GM21737 (cell line): ENCODE measurements around the gene TCF12.
A peak's percentile ranks its signal among the peaks of the same experiment; 100 is the strongest.

Experiments used
- ATAC-seq: cut with Tn5 transposase; IDR thresholded peaks from one replicate; pipeline ENCODE4 v1.9.1; 2021; ENCODE audit warnings: mild to moderate bottlenecking, moderate library complexity; ENCODE audit not compliant: unreplicated experiment

The TCF12 gene

DNA sequence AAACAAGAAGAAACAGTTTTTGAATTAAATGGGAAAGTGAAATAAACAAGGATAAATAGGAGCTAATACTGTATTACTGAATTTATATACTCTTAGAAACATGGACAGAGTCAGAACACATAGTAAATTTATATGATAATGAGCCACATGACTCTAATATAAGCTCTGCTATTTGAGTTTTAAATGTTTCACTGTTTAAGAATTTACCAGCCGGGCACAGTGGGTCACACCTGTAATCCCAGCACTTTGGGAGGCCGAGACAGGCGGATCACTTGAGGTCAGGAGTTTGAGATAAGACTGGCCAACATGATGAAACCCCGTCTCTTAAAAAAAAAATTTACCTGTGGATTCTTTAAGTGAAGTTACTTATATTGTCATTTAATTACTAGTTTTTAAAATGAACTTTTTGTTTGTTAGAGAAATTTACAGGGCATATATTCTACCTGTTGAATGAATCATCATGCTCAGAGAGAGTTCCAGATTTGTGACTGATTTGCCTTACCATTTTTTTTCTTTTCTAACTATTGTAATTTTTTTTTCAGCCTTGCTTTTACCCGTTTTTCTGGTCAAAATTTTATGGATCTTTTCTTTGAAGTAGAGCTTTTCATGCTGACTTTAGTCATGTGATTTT is 125.7 kb downstream of the TCF12 start:
- ATAC-seq: no peak

DNA sequence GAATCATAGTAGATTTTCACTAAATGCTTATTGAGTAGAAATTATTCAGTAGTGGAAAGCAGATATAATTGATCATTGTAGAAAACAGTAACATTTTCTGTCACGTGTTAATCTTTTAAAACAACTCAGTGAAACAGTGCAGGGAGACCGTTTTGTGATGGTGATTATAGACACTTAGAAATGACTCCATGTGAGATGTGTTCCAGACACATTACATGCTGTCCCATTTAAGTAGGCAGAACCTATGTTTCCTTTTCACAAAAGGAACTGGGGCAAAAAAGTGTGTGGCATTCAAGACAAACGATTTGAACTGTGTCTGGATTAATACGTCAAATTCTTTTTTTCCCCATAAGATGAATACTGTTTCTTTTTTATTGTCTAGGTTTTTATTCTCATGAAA is 126.5 kb downstream of the TCF12 start:
- ATAC-seq: no peak

GRCh38 chr15:57045741-57046382 is 127.4 kb downstream of the TCF12 start:
- no peak for ATAC-seq

DNA sequence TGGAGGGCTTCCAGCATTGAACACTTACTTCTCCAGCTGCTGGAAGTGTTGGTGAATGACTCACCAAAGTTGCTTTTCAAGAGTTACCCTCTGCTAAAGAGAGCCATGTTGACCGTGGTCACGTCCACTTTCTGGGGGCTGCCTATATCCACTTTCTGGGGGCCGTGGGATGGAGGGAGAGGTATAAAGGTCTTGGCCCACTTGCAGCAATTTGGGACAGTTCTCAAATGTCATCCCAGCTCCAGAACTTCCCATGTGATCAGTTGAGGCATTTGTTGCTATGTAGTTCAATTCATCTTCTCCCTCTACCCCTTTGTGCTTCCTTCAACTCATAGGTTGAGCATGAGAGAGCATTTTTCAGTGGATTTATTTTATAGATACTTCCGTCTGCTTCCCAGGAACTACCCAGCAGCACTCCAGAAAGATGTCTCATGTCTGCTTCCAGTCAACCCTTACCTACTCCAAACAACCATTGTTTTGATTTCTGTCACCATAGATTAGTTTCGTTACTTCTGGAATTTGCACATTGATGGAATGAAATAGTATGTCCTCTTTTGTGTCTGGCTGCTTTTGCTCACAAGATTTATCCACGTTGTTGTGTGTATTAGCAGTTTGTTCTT is 130.6 kb downstream of the TCF12 start:
- no peak for ATAC-seq

GRCh38 chr15:57053470-57053869 is 135.0 kb downstream of the TCF12 start:
- no peak for ATAC-seq

DNA sequence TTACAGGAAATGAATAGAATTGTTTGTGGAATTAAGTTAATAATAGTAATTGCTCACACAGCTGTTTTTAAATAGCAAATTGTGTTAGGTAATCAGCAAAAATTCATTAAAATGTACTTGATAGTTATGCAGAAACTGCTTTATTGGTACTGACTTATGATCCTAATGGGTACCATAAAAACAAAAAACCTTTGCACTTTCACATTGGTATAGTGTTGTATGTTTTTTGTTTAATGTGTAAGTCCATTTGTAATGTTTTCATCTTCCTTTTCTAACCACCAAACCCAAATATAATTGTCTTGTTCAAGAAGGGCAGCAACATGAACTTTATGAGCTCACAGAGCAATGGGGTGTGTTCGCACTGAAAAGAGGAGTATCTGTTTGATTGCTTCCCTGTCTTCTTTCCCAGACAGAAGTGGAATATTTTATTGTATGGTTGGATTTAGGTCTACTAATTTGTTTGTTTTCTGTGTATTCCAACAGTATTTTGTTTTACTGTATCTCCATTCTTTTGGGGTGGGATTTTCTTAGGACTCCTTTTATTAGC is 135.8 kb downstream of the TCF12 start:
- no peak for ATAC-seq

DNA sequence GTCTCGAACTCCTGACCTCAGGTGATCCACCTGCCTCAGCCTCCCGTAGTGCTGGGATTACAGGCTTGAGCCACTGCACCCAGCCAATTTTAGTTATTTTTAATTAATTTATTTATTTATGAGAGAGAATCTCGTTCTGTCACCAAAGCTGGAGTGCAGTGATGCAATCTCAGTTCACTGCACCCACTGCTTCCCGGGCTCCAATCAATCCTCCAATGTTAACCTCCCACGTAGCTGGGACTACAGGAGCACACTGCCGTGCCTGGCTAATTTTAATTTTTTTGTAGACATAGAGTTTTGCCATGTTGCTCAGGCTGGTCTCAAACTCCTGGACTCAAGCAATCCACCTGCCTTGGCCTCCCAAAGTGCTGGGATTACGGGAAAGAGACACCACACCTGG is 137.9 kb downstream of the TCF12 start:
- no peak for ATAC-seq

- no peak for ATAC-seq
Measured at GRCh38 chr15:57057134-57057930, 138.9 kb downstream of the TCF12 start.

DNA sequence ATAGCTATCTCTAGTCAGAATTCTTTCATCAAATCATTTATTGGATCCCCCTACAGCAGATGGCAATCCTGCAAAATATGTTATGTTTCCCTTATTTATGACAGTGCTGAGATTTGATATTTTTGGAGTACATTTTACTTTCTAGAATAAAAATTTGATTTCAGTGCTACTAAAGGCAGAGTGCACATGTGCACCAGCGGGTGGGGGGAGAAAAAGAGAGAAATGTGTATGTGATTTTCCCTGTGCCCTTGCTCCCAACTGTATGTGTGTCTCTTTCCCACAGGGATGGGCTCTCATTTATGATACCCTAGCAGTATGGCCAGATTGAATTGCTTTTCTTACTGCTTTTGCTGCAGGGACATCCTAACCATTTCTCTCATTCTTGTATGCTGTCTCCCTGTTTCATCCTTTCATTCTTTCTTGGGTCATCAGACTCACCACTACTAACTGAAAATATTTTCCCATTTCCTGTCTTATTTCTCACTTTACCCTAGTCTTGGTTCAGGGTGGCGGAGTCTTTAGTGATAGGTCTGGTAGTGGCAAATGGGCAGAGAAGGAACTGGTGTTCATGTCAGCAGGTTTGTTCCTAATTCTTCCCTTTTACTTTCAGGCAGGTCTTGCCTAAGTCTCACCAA is 140.7 kb downstream of the TCF12 start:
- no peak for ATAC-seq

DNA sequence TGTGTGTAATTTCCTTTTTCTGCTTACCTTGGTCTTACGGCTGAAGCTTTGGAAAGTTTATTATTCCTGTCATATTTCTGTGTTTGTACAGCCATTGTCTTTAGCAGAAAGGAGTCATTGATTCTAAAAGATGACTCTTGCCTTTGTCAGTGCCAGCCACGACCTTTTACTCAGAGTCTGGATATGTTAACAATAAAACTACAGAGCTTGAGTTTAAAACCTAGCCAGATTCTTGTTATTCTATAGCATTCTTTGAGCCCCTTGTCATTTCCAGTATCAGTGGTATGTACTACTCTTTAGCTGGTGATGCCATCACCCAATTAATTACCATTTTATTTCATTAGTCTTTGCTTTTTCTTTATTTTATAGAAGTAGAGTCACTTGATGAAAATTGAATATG is 142.4 kb downstream of the TCF12 start:
- ATAC-seq: no peak

GRCh38 chr15:57061281-57061680 is 142.8 kb downstream of the TCF12 start:
- ATAC-seq: no peak

DNA sequence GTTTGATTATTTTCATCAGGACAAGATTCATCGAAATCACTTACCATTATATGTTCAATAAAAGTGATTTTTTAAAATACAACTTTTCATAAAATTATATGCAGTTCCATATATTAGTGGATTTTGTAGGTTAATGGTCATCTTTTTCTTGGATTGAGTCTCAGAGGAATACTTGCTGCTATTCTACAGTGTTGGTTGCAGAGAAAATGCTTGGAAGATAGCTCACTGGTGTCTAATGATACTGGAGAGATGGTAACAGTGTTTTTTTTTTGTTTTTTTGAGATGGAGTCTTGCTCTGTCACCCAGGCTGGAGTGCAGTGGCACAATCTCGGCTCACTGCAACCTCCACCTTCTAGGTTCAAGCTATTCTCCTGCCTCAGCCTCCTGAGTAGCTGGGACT is 143.3 kb downstream of the TCF12 start:
- no peak for ATAC-seq

DNA sequence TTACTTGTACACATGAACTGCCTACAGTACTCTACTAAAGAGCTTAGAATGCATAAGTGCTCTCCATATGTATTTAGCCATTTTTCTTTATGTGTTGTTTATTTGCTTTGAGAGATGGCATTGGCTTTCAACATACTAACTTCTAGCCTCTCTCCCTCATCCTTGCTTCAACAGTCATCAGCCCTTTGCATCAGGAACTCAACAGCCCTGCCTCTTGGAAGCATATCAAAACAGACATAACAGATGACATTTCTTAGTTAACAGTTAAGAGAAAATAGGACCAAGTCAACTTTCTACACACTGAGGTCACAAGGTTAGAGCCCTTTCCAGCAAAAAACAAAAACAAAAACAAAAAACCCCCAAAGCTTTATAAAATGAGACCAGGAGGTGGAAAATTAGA is 145.6 kb downstream of the TCF12 start:
- ATAC-seq: no peak

DNA sequence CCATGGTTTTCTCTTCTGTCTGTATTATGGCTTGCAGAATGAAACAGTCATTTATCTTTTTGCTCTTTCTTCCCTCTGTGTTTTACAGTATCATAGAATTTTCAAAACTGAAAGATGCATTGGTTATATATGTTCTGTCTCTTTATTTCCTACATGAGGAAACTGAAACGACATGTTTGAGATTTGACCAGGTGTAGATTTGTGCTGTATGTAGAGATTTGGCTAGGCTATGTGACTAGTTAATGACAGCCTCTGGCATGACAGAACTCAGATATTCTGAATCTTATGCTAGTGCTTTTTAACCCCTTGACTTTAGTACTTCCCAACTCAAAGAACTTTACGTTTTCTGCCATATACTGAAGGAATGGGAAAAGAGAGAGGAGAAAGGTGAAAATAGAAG is 151.0 kb downstream of the TCF12 start:
- ATAC-seq: no peak

DNA sequence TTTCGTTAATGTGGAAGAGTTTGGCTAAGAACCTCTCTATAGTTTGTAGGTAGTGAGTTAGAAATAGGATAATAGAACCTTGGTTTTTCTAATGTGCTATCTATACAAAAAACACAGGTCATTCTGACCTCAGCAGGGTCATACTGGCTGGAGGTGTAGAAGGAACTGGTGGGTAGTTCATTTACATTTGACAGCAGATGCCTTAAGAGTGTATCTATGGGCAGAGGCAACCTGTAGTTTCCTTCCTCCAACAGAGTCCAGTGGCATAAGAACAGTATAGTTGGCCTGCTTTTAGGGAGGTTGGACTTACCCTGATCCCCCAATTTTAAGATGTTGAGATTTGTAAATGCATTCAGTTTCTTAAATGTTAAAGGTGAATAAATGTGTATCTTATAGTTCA is 152.2 kb downstream of the TCF12 start:
- ATAC-seq: no peak

DNA sequence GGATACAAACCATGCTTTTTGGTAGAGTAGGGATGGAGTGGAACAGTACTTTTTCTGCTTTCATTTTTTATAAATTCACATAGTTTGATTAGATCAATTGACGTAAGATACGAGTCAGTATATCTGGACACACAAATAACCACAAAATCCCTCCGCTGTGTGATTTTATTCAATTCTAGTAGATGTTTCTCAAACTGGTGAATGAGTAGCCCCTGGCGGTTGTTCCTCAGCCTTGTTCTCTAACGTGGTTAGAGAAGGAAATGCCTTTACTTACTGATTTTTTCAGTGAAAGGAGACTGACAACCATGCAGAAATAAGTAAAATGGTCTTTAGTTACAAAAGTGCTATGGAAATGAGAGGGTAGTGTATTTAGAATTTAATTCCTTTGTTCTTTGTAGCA is 161.0 kb downstream of the TCF12 start:
- no peak for ATAC-seq

DNA sequence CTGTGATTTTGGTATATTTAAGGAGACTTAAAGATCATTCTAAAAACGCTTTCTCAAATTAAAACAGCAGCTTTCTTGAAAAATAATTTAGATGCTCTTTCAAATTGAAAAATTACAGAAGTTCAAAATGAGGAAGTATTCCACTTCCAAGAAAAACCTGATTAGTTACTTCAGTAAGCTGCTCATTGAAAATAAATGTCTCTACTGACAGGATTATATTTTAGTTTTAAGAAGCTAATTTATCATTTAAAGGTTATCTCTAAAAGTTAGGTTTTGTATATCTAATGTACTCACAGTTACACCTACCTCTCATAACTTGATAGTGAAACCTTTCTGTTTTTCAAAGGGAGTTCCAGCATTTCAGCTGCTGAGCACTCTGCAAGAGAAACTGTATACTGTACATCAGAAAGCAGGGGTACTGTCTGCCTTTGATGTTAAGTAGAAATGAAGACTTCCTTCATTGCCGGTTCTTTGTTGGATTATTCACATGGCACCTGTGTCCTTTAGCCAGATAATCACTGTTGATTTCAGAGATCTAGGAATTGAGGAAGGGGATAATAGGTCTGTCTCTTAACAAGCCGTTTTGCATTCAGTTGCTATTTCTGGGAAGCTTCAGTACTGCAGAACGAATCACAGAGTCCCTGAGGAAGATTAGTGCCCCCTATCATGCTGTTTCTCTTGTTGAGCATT is 161.6 kb downstream of the TCF12 start:
- peak; percentile 64 for ATAC-seq

GRCh38 chr15:57082054-57082728 is 163.7 kb downstream of the TCF12 start:
- ATAC-seq: no peak

DNA sequence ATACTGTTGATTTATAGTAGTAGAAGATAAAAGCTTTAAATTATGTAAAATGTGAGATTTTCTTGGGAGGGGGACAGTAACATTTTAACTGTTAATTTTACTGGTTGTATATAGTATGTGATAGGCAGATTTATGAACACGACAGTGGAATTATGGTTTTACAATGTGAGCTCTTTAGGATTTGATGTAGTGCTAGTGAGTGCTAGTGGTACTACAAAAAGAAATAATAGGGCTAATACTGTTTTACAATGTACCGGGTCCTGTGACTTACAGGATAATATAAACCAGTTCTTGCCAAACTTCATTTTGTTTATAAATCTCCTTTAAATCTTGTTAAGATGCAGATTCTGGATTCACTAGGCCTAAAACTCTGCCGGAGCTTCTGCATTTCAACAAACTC is 165.7 kb downstream of the TCF12 start:
- ATAC-seq: no peak

DNA sequence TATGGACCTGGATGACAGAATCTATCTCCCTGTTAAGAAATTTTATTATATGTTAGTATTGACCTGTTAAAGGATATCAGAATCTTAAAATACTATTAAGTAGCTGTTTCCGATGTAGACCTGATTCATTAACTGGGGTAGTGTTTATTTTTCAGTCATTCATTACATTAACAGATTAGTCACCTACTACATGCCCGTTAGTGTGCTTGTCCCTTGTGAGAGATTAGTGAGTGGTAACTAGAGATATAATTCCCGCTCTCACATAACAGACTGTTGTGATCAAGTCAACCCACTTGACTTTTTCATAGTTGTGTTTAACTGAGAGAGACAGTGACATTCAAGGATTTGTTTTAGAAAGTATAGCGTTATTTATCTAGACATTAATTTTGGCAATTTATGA is 166.8 kb downstream of the TCF12 start:
- no peak for ATAC-seq
